ENCODE data around the gene FOXA2.

FOXA2 gene

DNA sequence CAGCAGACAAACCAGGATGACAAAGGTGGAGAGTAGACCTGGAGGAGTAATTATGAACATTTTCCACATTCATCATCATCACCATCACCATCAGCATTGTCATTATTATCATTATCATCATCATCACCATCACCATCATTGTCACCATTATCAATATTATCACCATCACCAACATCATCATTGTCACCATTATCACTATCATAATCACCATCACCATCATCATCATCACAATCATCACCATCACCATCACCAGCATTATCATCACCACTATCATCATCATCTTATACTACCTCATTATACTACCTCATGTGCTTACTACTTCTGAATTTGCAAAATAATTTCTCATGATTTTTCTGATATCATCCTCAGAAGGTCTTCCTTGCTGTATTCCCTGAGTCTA is 39.3 kb downstream of the FOXA2 start:
- no peak overlapping the region for H3K4me3 ChIP-seq (ENCODE audit: low read length)
- H3K9me3 ChIP-seq (ENCODE audit: control insufficient read depth, insufficient read depth, low read length): no peaks in the 10 kb centered on the region
- H3K79me2 ChIP-seq (ENCODE audit: control insufficient read depth, low read length): no peaks in the 10 kb centered on the region
- no peaks in the 10 kb centered on the region for H3K9me2 ChIP-seq (replicated peaks; ENCODE audit: control insufficient read depth, low read length)
- TF ChIP-seq, protein P1, sequence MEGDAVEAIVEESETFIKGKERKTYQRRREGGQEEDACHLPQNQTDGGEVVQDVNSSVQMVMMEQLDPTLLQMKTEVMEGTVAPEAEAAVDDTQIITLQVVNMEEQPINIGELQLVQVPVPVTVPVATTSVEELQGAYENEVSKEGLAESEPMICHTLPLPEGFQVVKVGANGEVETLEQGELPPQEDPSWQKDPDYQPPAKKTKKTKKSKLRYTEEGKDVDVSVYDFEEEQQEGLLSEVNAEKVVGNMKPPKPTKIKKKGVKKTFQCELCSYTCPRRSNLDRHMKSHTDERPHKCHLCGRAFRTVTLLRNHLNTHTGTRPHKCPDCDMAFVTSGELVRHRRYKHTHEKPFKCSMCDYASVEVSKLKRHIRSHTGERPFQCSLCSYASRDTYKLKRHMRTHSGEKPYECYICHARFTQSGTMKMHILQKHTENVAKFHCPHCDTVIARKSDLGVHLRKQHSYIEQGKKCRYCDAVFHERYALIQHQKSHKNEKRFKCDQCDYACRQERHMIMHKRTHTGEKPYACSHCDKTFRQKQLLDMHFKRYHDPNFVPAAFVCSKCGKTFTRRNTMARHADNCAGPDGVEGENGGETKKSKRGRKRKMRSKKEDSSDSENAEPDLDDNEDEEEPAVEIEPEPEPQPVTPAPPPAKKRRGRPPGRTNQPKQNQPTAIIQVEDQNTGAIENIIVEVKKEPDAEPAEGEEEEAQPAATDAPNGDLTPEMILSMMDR (IDR thresholded peaks at IDR 0.05; ENCODE audit: low read depth, low read length, poor library complexity, severe bottlenecking): no peak
- TF ChIP-seq EZH2phosphoT487 (IDR thresholded peaks at IDR 0.05; ENCODE audit: borderline replicate concordance, low read length): no peak
- no peak overlapping the region for H3K27ac ChIP-seq (ENCODE audit: low read depth, low read length)
- no peaks in the 10 kb centered on the region for H4K20me1 ChIP-seq (ENCODE audit: control insufficient read depth, insufficient read depth, low read depth, low read length)
- no peaks in the 10 kb centered on the region for H3K4me1 ChIP-seq (ENCODE audit: control insufficient read depth, low read length)
- H3K4me2 ChIP-seq (ENCODE audit: low read length): no peak overlapping the region
- no peaks in the 10 kb centered on the region for H3F3A ChIP-seq (ENCODE audit: control insufficient read depth, insufficient read depth)
- H3K27me3 ChIP-seq (ENCODE audit: control insufficient read depth, low read length): no peaks in the 10 kb centered on the region
- H3K36me3 ChIP-seq (ENCODE audit: control insufficient read depth, low read length): no peaks in the 10 kb centered on the region

DNA sequence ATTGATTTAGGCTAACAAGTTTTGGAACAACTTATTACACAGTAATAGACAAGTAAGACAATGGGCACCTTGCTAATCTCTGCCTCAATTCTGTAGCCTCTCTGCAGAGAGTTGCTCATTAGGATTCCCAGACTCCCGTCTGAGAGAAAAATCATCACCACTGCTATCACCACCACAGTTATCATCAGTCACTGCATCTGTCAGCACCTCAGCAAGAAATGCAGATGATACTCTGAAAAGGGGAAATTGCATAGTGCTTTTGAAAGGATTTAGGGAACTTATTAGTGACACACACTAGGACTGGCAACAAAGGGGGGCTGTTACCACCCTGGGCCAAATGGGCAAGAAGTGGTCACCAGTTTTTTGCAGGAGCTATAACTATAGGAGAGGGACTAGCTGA is 39.9 kb downstream of the FOXA2 start:
- Histone ChIP-seq H3K36me3 (ENCODE audit: control insufficient read depth, low read length) (no peaks in the 10 kb centered on the region), H3K4me2 (ENCODE audit: low read length) (no peak overlapping the region), H3K4me3 (ENCODE audit: low read length) (no peak overlapping the region), H3K27ac (ENCODE audit: low read depth, low read length) (no peak overlapping the region), H3F3A (ENCODE audit: control insufficient read depth, insufficient read depth) (no peaks in the 10 kb centered on the region), H3K4me1 (ENCODE audit: control insufficient read depth, low read length) (no peaks in the 10 kb centered on the region), H4K20me1 (ENCODE audit: control insufficient read depth, insufficient read depth, low read depth, low read length) (no peaks in the 10 kb centered on the region), H3K27me3 (ENCODE audit: control insufficient read depth, low read length) (no peaks in the 10 kb centered on the region), H3K9me2 (replicated peaks; ENCODE audit: control insufficient read depth, low read length) (no peaks in the 10 kb centered on the region), H3K9me3 (ENCODE audit: control insufficient read depth, insufficient read depth, low read length) (no peaks in the 10 kb centered on the region), H3K79me2 (ENCODE audit: control insufficient read depth, low read length) (no peaks in the 10 kb centered on the region)
- TF ChIP-seq EZH2phosphoT487 (IDR thresholded peaks at IDR 0.05; ENCODE audit: borderline replicate concordance, low read length): no peak
- TF ChIP-seq, protein P1 (IDR thresholded peaks at IDR 0.05; ENCODE audit: low read depth, low read length, poor library complexity, severe bottlenecking): no peak

DNA sequence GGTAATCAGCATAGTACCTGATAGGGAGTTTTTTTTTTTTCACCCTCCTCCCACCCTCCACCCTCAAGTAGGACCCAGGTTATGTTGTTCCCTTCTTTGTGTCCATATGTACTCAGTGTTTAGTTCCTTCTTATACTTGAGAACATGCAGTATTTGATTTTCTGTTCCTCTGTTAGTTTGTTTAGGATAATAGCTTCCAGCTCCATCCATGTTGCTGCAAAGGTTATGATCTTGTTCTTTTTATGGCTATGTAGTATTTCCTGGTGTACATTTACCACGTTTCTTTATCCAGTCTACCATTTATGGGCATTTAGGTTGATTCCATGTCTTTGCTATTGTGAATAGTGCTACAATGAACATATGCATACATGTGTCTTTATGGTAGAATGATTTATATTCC is 41.9 kb downstream of the FOXA2 start:
- Histone ChIP-seq H3K27me3 (ENCODE audit: control insufficient read depth, low read length) (no peaks in the 10 kb centered on the region), H3F3A (ENCODE audit: control insufficient read depth, insufficient read depth) (no peaks in the 10 kb centered on the region), H3K9me2 (replicated peaks; ENCODE audit: control insufficient read depth, low read length) (no peaks in the 10 kb centered on the region), H3K4me2 (ENCODE audit: low read length) (no peak overlapping the region), H4K20me1 (ENCODE audit: control insufficient read depth, insufficient read depth, low read depth, low read length) (no peaks in the 10 kb centered on the region), H3K36me3 (ENCODE audit: control insufficient read depth, low read length) (no peaks in the 10 kb centered on the region), H3K27ac (ENCODE audit: low read depth, low read length) (no peak overlapping the region), H3K79me2 (ENCODE audit: control insufficient read depth, low read length) (no peaks in the 10 kb centered on the region), H3K9me3 (ENCODE audit: control insufficient read depth, insufficient read depth, low read length) (no peaks in the 10 kb centered on the region), H3K4me3 (ENCODE audit: low read length) (no peak overlapping the region), H3K4me1 (ENCODE audit: control insufficient read depth, low read length) (no peaks in the 10 kb centered on the region)
- TF ChIP-seq, protein P1 (IDR thresholded peaks at IDR 0.05; ENCODE audit: low read depth, low read length, poor library complexity, severe bottlenecking): no peak
- TF ChIP-seq EZH2phosphoT487 (IDR thresholded peaks at IDR 0.05; ENCODE audit: borderline replicate concordance, low read length): no peak

DNA sequence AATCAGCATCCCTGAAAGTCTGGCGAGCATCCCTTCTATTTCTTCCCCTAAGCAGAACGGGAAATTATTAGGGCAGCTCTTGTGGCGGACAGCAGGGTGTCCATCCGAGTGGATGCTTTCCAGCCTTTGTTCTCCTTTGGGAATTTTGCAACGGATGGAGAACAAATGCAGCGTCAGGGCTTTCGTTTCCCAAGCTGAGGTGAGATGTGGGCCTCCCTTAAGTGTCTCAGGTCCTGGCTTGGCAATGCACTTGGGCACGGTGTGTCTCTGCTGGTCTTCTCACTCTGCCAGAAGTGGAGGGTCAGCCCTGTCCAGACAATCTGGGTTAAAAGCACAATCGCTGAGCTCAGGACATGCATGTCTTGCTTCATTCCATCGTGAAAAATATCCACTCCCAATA is 43.5 kb downstream of the FOXA2 start:
- Histone ChIP-seq H4K20me1 (ENCODE audit: control insufficient read depth, insufficient read depth, low read depth, low read length) (no peaks in the 10 kb centered on the region), H3K4me1 (ENCODE audit: control insufficient read depth, low read length) (no peaks in the 10 kb centered on the region), H3K79me2 (ENCODE audit: control insufficient read depth, low read length) (no peaks in the 10 kb centered on the region), H3K4me3 (ENCODE audit: low read length) (no peak overlapping the region), H3K27ac (ENCODE audit: low read depth, low read length) (no peak overlapping the region), H3K27me3 (ENCODE audit: control insufficient read depth, low read length) (no peaks in the 10 kb centered on the region), H3K4me2 (ENCODE audit: low read length) (no peak overlapping the region), H3F3A (ENCODE audit: control insufficient read depth, insufficient read depth) (no peaks in the 10 kb centered on the region), H3K9me3 (ENCODE audit: control insufficient read depth, insufficient read depth, low read length) (no peaks in the 10 kb centered on the region), H3K36me3 (ENCODE audit: control insufficient read depth, low read length) (no peaks in the 10 kb centered on the region), H3K9me2 (replicated peaks; ENCODE audit: control insufficient read depth, low read length) (no peaks in the 10 kb centered on the region)
- TF ChIP-seq, protein P1 (IDR thresholded peaks at IDR 0.05; ENCODE audit: low read depth, low read length, poor library complexity, severe bottlenecking): no peak
- TF ChIP-seq EZH2phosphoT487 (IDR thresholded peaks at IDR 0.05; ENCODE audit: borderline replicate concordance, low read length): no peak

Data from DOHH2 (cell line).